ENCODE data around the gene CRTC3. TPM values are rescaled to one million over a fixed set of nuclear protein-coding genes. Genes with fewer than 3 reads are reported as not detected.

CRTC3 gene
- total and polyA plus RNA-seq, 4 donors: 17.0 to 32.5 (median 24.9) TPM

DNA sequence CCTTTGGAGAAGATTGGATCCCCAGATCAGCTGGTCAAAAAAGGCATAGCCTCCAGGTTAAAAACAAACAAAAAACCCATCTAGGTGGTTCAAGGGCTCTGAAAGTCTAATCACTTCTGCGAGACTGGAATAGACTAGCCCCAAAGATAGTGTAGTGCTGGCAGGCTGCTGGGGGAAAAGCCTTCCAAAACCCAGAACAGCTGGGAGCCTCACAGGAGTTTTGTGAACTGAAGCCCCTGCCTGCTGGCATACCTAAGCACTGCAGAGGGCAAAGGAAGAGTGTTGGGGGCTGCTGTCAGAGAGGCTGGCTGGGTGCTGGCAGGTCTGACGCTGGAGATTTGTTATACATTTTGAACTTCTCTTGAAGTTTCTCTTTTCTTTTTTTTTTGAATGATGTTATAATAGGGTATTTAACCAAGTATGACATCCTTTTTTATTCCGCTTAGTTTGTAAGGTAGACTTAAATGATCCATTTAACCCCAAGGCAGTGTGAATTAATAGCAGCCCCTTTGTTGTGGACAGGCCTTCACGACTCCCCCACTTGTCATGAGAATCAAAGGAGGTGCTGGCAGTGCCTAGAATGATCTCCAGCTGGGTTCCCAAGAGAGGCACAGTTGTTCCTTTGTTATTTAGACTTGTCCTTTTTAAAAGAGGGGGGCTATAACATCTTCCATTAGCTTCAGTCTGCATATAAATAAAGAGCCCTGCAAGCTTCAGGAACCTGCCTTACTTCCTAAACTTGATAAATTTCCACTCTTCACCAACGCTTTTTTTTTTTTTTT, 53.9 kb downstream of the CRTC3 start:
- H3K4me3 ChIP-seq (ENCODE audit: low read depth, low read length): no peak overlapping the region
- peaks cover 22% of the 10 kb centered on the region for H3K4me1 ChIP-seq (ENCODE audit: control insufficient read depth, insufficient read depth, low read length)
- H3K36me3 ChIP-seq (ENCODE audit: control insufficient read depth, insufficient read depth, low read length): no peaks in the 10 kb centered on the region
- no peaks in the 10 kb centered on the region for H3K9me3 ChIP-seq (ENCODE audit: control insufficient read depth, insufficient read depth, low read length)
- H3K27ac ChIP-seq (ENCODE audit: low read depth, low read length): peak overlapping the region; percentile 29
- DNase-seq (ENCODE audit: low read depth in 4 of 6, low spot score in 6 of 6): peak in 4 of 6 donors; percentile 36 to 79 (median 56)
- WGBS (ENCODE audit: insufficient coverage): 33% methylated on average over 1 of the region's 5 CpGs
- H3K27me3 ChIP-seq (ENCODE audit: control insufficient read depth, insufficient read depth, low read length): no peaks in the 10 kb centered on the region

DNA sequence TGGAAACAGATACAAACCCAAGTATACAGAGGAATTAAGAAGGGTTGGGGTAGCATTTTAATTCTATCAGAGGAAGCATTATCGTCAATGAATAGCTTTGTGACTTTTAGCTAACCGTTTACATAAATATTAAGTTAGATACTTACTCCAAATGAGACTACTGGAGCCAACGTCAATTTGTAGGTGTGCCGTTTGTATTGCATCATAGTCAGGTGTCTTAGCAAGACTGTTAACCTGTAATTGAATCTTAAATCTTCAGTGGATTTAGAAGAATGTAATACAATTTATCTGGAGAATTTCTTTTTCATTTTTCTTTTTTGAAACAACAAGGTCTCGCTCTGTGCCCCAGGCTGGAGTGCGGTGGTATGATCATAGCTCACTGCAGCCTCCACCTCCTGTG, 55.1 kb downstream of the CRTC3 start:
- Histone ChIP-seq H3K4me3 (ENCODE audit: low read depth, low read length) (no peak overlapping the region), H3K9me3 (ENCODE audit: control insufficient read depth, insufficient read depth, low read length) (no peaks in the 10 kb centered on the region), H3K27me3 (ENCODE audit: control insufficient read depth, insufficient read depth, low read length) (no peaks in the 10 kb centered on the region), H3K4me1 (ENCODE audit: control insufficient read depth, insufficient read depth, low read length) (peaks cover 22% of the 10 kb centered on the region), H3K27ac (ENCODE audit: low read depth, low read length) (no peak overlapping the region), H3K36me3 (ENCODE audit: control insufficient read depth, insufficient read depth, low read length) (no peaks in the 10 kb centered on the region)
- no peak for DNase-seq (ENCODE audit: low read depth in 4 of 6, low spot score in 6 of 6)
- WGBS (ENCODE audit: insufficient coverage): 100% methylated on average over 3 of the region's 6 CpGs

DNA sequence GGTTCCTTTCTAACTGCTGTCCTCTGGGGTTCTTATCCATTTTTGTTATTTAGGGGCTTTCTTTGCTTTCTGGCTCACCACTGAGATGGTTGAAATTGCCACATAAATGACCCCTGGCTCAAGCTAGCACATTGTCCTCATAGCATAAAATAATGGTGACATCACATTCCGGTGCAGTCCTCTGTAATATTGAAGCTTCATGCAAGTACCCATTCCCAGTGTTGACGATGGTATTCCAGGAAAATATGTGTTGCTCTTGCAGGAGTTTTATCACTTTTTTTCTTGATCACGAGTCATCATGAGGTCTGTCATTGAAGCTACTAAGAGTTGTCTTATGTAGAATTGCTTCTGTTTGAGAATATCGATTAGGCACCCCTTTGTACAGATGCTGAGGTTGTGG, 56.1 kb downstream of the CRTC3 start:
- H3K4me1 ChIP-seq (ENCODE audit: control insufficient read depth, insufficient read depth, low read length): peaks cover 22% of the 10 kb centered on the region
- H3K27ac ChIP-seq (ENCODE audit: low read depth, low read length): no peak overlapping the region
- H3K36me3 ChIP-seq (ENCODE audit: control insufficient read depth, insufficient read depth, low read length): peaks cover 1% of the 10 kb centered on the region
- H3K9me3 ChIP-seq (ENCODE audit: control insufficient read depth, insufficient read depth, low read length): no peaks in the 10 kb centered on the region
- DNase-seq (ENCODE audit: low read depth in 4 of 6, low spot score in 6 of 6): no peak
- no peak overlapping the region for H3K4me3 ChIP-seq (ENCODE audit: low read depth, low read length)
- no peaks in the 10 kb centered on the region for H3K27me3 ChIP-seq (ENCODE audit: control insufficient read depth, insufficient read depth, low read length)
- WGBS (ENCODE audit: insufficient coverage): 76% methylated on average over 2 of the region's 4 CpGs

DNA sequence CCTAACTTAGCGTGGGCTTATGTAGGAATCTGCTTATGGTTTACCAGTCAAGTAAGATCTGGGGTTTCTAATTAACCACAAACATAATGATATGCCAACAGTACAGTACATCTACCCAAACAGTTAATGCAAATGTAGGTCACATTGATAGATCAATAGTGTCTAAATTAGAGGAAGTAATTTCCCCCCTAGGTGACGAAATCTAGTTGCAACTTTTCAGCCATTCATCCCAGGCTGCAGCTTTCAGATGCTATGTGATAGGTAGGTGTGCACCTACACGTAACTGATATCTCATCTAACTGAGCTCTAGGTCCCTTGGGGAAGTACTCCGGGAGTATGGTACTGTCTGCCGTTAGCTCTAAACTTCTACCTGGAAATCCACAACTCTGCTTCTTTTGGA, 57.2 kb downstream of the CRTC3 start:
- Histone ChIP-seq H3K9me3 (ENCODE audit: control insufficient read depth, insufficient read depth, low read length) (no peaks in the 10 kb centered on the region), H3K4me1 (ENCODE audit: control insufficient read depth, insufficient read depth, low read length) (peaks cover 19% of the 10 kb centered on the region), H3K36me3 (ENCODE audit: control insufficient read depth, insufficient read depth, low read length) (peaks cover 4% of the 10 kb centered on the region), H3K4me3 (ENCODE audit: low read depth, low read length) (no peak overlapping the region), H3K27ac (ENCODE audit: low read depth, low read length) (no peak overlapping the region), H3K27me3 (ENCODE audit: control insufficient read depth, insufficient read depth, low read length) (no peaks in the 10 kb centered on the region)
- DNase-seq (ENCODE audit: low read depth in 4 of 6, low spot score in 6 of 6): no peak
- WGBS (ENCODE audit: insufficient coverage): 97% methylated on average over 3 of the region's 5 CpGs

DNA sequence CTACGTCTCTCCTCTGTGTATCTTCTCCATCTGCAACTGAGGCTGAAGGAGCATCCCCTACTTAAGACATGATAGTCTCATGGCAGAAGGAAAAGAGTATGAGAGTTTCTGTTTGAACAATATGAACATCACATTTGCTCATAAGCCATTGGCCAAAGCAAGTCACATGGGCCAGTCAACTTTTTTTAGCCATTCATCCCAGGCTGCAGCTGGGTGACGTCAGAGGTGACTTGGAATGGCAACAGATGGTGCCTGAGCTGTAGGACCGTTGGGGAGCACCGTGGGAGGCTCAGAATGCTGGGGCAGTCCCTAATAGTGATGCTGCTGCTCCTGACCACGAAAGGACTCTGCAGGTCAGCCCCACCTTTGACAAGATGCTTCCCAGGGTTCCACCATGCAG, 58.7 kb downstream of the CRTC3 start:
- Histone ChIP-seq H3K27ac (ENCODE audit: low read depth, low read length) (no peak overlapping the region), H3K4me1 (ENCODE audit: control insufficient read depth, insufficient read depth, low read length) (peaks cover 9% of the 10 kb centered on the region)
- WGBS (ENCODE audit: insufficient coverage): 73% methylated on average over 4 of the region's 5 CpGs

DNA sequence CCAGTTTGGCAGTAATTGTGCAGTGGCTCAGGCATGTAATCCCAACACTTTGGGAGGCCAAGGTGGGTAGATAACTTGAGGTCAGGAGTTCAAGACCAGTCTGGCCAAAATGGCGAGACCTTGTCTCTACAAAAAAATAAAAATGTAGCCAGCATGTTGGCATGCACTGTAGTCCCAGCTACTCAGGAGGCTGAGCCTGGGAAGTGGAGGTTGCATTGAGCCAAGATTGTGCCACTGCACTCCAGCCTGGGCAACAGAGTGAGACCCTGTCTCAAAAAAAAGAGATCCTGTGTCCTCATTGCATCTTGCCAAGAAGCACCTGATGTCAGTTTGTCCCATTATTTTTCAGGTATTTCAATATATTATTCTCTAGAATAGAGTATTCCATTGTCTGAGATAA, 61.8 kb downstream of the CRTC3 start:
- no peak for DNase-seq (ENCODE audit: low read depth in 4 of 6, low spot score in 6 of 6)
- Histone ChIP-seq H3K4me1 (ENCODE audit: control insufficient read depth, insufficient read depth, low read length) (no peaks in the 10 kb centered on the region), H3K36me3 (ENCODE audit: control insufficient read depth, insufficient read depth, low read length) (peaks cover 7% of the 10 kb centered on the region), H3K27ac (ENCODE audit: low read depth, low read length) (no peak overlapping the region), H3K9me3 (ENCODE audit: control insufficient read depth, insufficient read depth, low read length) (no peaks in the 10 kb centered on the region), H3K27me3 (ENCODE audit: control insufficient read depth, insufficient read depth, low read length) (no peaks in the 10 kb centered on the region), H3K4me3 (ENCODE audit: low read depth, low read length) (no peak overlapping the region)
- 100% methylated on average over 1 of the region's 1 CpG for WGBS (ENCODE audit: insufficient coverage)

More for the DNA sequence above, 58.7 kb downstream of the CRTC3 start:
- no peak for DNase-seq (ENCODE audit: low read depth in 4 of 6, low spot score in 6 of 6)
- Histone ChIP-seq H3K36me3 (ENCODE audit: control insufficient read depth, insufficient read depth, low read length) (peaks cover 4% of the 10 kb centered on the region), H3K9me3 (ENCODE audit: control insufficient read depth, insufficient read depth, low read length) (no peaks in the 10 kb centered on the region), H3K4me3 (ENCODE audit: low read depth, low read length) (no peak overlapping the region), H3K27me3 (ENCODE audit: control insufficient read depth, insufficient read depth, low read length) (no peaks in the 10 kb centered on the region)

DNA sequence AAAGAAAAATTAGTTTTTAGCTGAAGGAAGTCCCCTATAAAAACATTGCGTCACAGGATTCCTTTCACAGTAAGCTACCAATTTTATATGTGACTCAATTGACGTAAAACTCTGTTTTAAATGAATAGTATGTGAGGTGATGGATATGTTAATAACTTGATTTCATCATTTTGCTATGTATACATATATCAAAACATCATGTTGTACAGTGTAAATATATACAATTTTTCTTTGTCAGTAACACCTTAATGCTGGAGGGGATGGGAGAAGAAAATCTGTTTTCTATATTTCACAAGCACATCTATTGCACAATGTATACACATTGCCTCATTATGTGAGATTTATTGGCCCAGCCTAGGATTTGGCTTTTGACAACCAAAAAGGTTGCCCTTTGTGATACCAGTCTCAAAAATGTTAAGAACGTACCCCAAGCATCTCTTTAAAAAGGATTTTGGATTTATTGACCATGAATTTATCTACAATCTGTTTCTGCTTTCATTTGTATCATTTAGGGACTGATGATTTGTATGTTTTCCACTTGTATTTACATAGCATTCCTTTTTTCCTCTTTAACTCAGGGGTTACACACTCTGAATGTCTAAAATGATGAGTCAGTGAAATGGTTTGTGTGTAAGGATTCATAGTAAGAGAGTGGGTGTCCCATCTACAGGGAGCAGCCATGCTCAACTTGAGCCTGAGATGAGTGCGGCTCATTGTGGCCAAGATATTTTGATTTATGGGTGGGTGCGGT, 62.6 kb downstream of the CRTC3 start:
- peak in 1 of 6 donors; percentile 14 for DNase-seq (ENCODE audit: low read depth in 4 of 6, low spot score in 6 of 6)
- no peak overlapping the region for H3K27ac ChIP-seq (ENCODE audit: low read depth, low read length)
- WGBS (ENCODE audit: insufficient coverage): 96% methylated on average over 2 of the region's 5 CpGs

DNA sequence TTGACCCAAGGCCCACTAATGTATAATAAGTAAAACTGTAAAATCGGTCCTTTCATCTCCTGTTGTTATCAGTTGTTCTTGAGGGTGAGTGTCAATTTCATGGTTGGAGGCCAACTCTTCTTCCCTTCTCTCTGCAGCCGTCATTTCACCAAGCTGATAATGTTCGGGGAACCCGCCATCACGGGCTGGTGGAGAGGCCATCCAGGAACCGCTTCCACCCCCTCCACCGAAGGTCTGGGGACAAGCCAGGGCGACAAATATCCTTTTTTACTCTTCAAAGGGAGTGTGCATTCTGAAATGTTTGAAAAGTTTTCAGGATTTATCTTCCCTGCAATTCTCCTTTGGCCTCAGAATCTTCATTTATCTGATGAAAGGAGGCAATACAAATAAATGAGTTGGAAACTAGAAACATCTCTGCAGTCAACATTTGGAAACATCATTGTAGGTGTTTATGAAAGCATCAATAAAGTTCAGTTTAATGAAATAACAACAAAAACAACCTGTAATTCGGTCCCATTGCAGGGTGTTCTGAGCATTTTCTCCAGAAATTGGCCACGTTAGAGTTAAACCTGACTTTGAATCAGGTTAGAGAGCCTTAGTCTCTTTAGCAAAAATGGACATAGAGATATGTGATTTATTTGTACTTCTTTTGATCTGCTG, 63.9 kb downstream of the CRTC3 start:
- 71% methylated on average over 4 of the region's 10 CpGs for WGBS (ENCODE audit: insufficient coverage)
- Histone ChIP-seq H3K9me3 (ENCODE audit: control insufficient read depth, insufficient read depth, low read length) (no peaks in the 10 kb centered on the region), H3K27ac (ENCODE audit: low read depth, low read length) (no peak overlapping the region), H3K4me1 (ENCODE audit: control insufficient read depth, insufficient read depth, low read length) (no peaks in the 10 kb centered on the region), H3K27me3 (ENCODE audit: control insufficient read depth, insufficient read depth, low read length) (no peaks in the 10 kb centered on the region), H3K36me3 (ENCODE audit: control insufficient read depth, insufficient read depth, low read length) (peaks cover 16% of the 10 kb centered on the region), H3K4me3 (ENCODE audit: low read depth, low read length) (no peak overlapping the region)
- no peak for DNase-seq (ENCODE audit: low read depth in 4 of 6, low spot score in 6 of 6)

More for the DNA sequence above, 62.6 kb downstream of the CRTC3 start:
- H3K27me3 ChIP-seq (ENCODE audit: control insufficient read depth, insufficient read depth, low read length): no peaks in the 10 kb centered on the region
- H3K36me3 ChIP-seq (ENCODE audit: control insufficient read depth, insufficient read depth, low read length): peaks cover 11% of the 10 kb centered on the region
- H3K4me1 ChIP-seq (ENCODE audit: control insufficient read depth, insufficient read depth, low read length): no peaks in the 10 kb centered on the region
- no peaks in the 10 kb centered on the region for H3K9me3 ChIP-seq (ENCODE audit: control insufficient read depth, insufficient read depth, low read length)
- no peak overlapping the region for H3K4me3 ChIP-seq (ENCODE audit: low read depth, low read length)

DNA sequence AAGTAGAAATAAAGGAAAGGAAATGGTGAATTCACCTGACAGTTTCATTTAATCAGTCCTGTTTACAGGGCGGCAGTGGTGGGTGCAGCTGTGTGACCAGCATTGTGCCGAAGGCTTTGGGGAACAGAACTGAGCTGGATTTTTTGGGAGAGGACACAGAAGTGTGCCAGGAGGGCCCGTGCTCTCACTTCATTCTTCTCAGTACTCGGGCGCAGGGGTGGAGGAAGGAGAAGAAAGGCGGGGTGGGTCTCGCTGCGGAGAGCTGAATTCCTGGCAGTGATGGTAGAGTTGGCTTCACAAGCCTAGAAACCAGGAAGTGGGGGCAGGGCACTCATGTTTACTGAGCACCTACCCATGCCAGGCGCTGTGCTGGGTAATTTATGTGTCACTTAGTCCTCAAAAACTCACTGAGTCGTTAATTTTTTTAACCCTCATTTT, 64.6 kb downstream of the CRTC3 start:
- no peak overlapping the region for H3K4me3 ChIP-seq (ENCODE audit: low read depth, low read length)
- peak in 1 of 6 donors; percentile 41 for DNase-seq (ENCODE audit: low read depth in 4 of 6, low spot score in 6 of 6)
- H3K4me1 ChIP-seq (ENCODE audit: control insufficient read depth, insufficient read depth, low read length): no peaks in the 10 kb centered on the region
- WGBS (ENCODE audit: insufficient coverage): 76% methylated on average over 5 of the region's 10 CpGs
- no peaks in the 10 kb centered on the region for H3K9me3 ChIP-seq (ENCODE audit: control insufficient read depth, insufficient read depth, low read length)
- no peaks in the 10 kb centered on the region for H3K27me3 ChIP-seq (ENCODE audit: control insufficient read depth, insufficient read depth, low read length)
- H3K36me3 ChIP-seq (ENCODE audit: control insufficient read depth, insufficient read depth, low read length): peaks cover 19% of the 10 kb centered on the region
- H3K27ac ChIP-seq (ENCODE audit: low read depth, low read length): no peak overlapping the region

All from spinal cord (tissue), 10 donors.